CD14-positive monocyte (primary cell): ENCODE measurements around the gene FAM117A. TPM values are rescaled to one million over a fixed set of nuclear protein-coding genes. Genes with fewer than 3 reads are reported as not detected.

Experiments
- DNase-seq, 3 donors: peaks; one replicate each; pipeline ENCODE4 v3.0.0-alpha.2; 2011 to 2022
- H2AFZ ChIP-seq: 2 replicates; pipeline ENCODE4 v1.6.0; 2012; ENCODE audit warnings: mild to moderate bottlenecking, low read depth, low read length, inconsistent platforms; ENCODE audit not compliant: insufficient read depth, poor library complexity, severe bottlenecking
- H3K27ac ChIP-seq, 2 donors: 1 replicate in 1 of 2; 2 replicates in 1 of 2; pipeline ENCODE4 v1.5.1; 2012 to 2013; ENCODE audit warnings: low read length in 2 of 2, control low read depth in 1 of 2, inconsistent platforms in 1 of 2, low read depth in 1 of 2, mild to moderate bottlenecking in 1 of 2
- H3K27me3 ChIP-seq, 2 donors: one replicate each; pipeline versions ENCODE4 v1.6.0 to v1.6.1; 2011 to 2013; ENCODE audit warnings: low read length in 2 of 2; ENCODE audit not compliant: control insufficient read depth in 2 of 2, insufficient read depth in 2 of 2
- H3K36me3 ChIP-seq, 2 donors: replicated peaks in 1 of 2; 1 replicate in 1 of 2; 2 replicates in 1 of 2; pipeline versions ENCODE4 v1.5.1 to v1.6.1; 2012 to 2013; ENCODE audit warnings: low read length in 2 of 2, control low read depth in 1 of 2, inconsistent platforms in 1 of 2, mild to moderate bottlenecking in 1 of 2; ENCODE audit not compliant: insufficient read depth in 2 of 2, control insufficient read depth in 1 of 2
- H3K4me1 ChIP-seq, 2 donors: 1 replicate in 1 of 2; 2 replicates in 1 of 2; pipeline versions ENCODE4 v1.5.1 to v1.6.1; 2012 to 2013; ENCODE audit warnings: low read length in 2 of 2, control low read depth in 1 of 2, inconsistent platforms in 1 of 2, mild to moderate bottlenecking in 1 of 2, moderate library complexity in 1 of 2; ENCODE audit not compliant: insufficient read depth in 2 of 2, control insufficient read depth in 1 of 2
- H3K4me2 ChIP-seq: replicated peaks from 2 replicates; pipeline ENCODE3; 2012; ENCODE audit warnings: low read length, moderate library complexity, mild to moderate bottlenecking; ENCODE audit not compliant: poor library complexity, severe bottlenecking; ENCODE audit errors: extremely low read depth
- H3K4me3 ChIP-seq, 3 experiments: fragments of 200-600 bp in 1 of 3; sonication (generic) in 1 of 3; replicated peaks in 1 of 3; 1 replicate in 2 of 3; 2 replicates in 1 of 3; pipeline ENCODE4 v1.5.1; 2011 to 2013; ENCODE audit warnings: low read length in 3 of 3, mild to moderate bottlenecking in 3 of 3, control low read depth in 2 of 3, low read depth in 2 of 3, inconsistent platforms in 1 of 3, moderate library complexity in 1 of 3
- H3K79me2 ChIP-seq: 2 replicates; pipeline ENCODE4 v1.6.0; 2012; ENCODE audit warnings: mild to moderate bottlenecking, control low read depth, inconsistent platforms, low read length, moderate library complexity; ENCODE audit not compliant: insufficient read depth
- H3K9ac ChIP-seq: 2 replicates; pipeline ENCODE4 v1.6.0; 2017; ENCODE audit warnings: low read length, mild to moderate bottlenecking; ENCODE audit not compliant: insufficient read depth, poor library complexity, severe bottlenecking
- H3K9me3 ChIP-seq, 2 donors: replicated peaks in 1 of 2; 1 replicate in 1 of 2; 2 replicates in 1 of 2; pipeline versions ENCODE4 v1.5.1 to v1.6.1; 2012 to 2013; ENCODE audit warnings: low read length in 2 of 2, control low read depth in 1 of 2; ENCODE audit not compliant: control insufficient read depth in 1 of 2, insufficient read depth in 1 of 2
- H4K20me1 ChIP-seq: 2 replicates; pipeline ENCODE4 v1.6.0; 2012; ENCODE audit warnings: mild to moderate bottlenecking, low read length, control low read depth, moderate library complexity; ENCODE audit not compliant: insufficient read depth
- H3K27ac Mint-ChIP-seq, 7 donors: one replicate each; pipeline ENCODE4 v1.8.0; 2020; ENCODE audit warnings: mild to moderate bottlenecking in 7 of 7, mixed read lengths in 7 of 7, moderate library complexity in 6 of 7, inconsistent platforms in 2 of 7
- H3K27me3 Mint-ChIP-seq, 3 donors: one replicate each; pipeline ENCODE4 v1.8.0; 2021 to 2022; ENCODE audit warnings: low read depth in 3 of 3, mild to moderate bottlenecking in 3 of 3, mixed read lengths in 3 of 3, moderate library complexity in 3 of 3, inconsistent platforms in 1 of 3
- H3K36me3 Mint-ChIP-seq, 2 donors: one replicate each; pipeline ENCODE4 v1.8.0; 2020; ENCODE audit warnings: mixed read lengths in 2 of 2, inconsistent platforms in 1 of 2, mild to moderate bottlenecking in 1 of 2
- H3K4me1 Mint-ChIP-seq: one replicate; pipeline ENCODE4 v1.8.0; 2020; ENCODE audit warnings: mild to moderate bottlenecking, mixed read lengths
- H3K4me3 Mint-ChIP-seq, 2 donors: one replicate each; pipeline ENCODE4 v1.8.0; 2020; ENCODE audit warnings: mild to moderate bottlenecking in 2 of 2, mixed read lengths in 2 of 2, moderate library complexity in 1 of 2
- H3K9me3 Mint-ChIP-seq, 7 donors: one replicate each; pipeline ENCODE4 v1.8.0; 2020 to 2022; ENCODE audit warnings: mixed read lengths in 7 of 7, mild to moderate bottlenecking in 6 of 7, moderate library complexity in 6 of 7, inconsistent platforms in 2 of 7
- CTCF ChIP-seq: fragments of 200-600 bp; IDR thresholded peaks from one replicate; pipeline ENCODE4 v1.8.0; 2022; ENCODE audit warnings: antibody characterized with exemption, mild to moderate bottlenecking
- WGBS: methylation state at CpG from one replicate; pipeline ENCODE4 v1.1.5; 2013; ENCODE audit warnings: missing lambda C conversion rate; ENCODE audit not compliant: insufficient coverage; 5-methylcytosine and 5-hydroxymethylcytosine counted together
- intact Hi-C, 2 donors: fragments of 100-400 bp; cut with micrococcal nuclease; formaldehyde crosslinking; loops; one replicate each; pipeline versions ENCODE4 v1.15.0 to v1.15.1; 2023
- polyA plus RNA-seq, 3 donors: library from polyadenylated mRNA; depleted of rRNA in 1 of 3; unstranded in 2 of 3; stranded (reverse) in 1 of 3; fragments of 300-500 nt in 2 of 3; fragments of >200 nt in 1 of 3; fragmentation: Illumina TruSeq in 2 of 3; gene quantifications; 1 replicate in 2 of 3; 2 replicates in 1 of 3; pipeline ENCODE4 v1.2.3, GENCODE V29; 2012 to 2021

The FAM117A gene
- polyA plus RNA-seq, 3 donors: 11.8 to 34.9 (median 17.9) TPM

GRCh38 chr17:49715717-49716279 is 48.1 kb downstream of the FAM117A start:
- Mint-ChIP-seq H3K9me3 (no peaks in the 10 kb centered on the region), H3K36me3 (peaks cover 74 to 93% of the 10 kb centered on the region in 2 donors), H3K4me1 (no peaks in the 10 kb centered on the region), H3K27me3 (no peaks in the 10 kb centered on the region), H3K4me3 (no peak overlapping the region), H3K27ac (peak overlapping the region in 4 of 7 donors; percentile 3 to 49 (median 40))
- H3K9me3 ChIP-seq: no peaks in the 10 kb centered on the region
- no peaks in the 10 kb centered on the region for H3K4me1 ChIP-seq
- no peaks in the 10 kb centered on the region for H3K79me2 ChIP-seq
- peaks cover 67 to 98% of the 10 kb centered on the region in 2 donors for H3K36me3 ChIP-seq
- H3K4me3 ChIP-seq: no peak overlapping the region
- no peak overlapping the region for H2AFZ ChIP-seq
- no peak for TF ChIP-seq CTCF
- H3K4me2 ChIP-seq: no peak overlapping the region
- intact Hi-C loops: no loop called here
- DNase-seq: no peak
- no peaks in the 10 kb centered on the region for H3K27me3 ChIP-seq
- no peaks in the 10 kb centered on the region for H4K20me1 ChIP-seq
- no peak overlapping the region for H3K9ac ChIP-seq
- WGBS: 90% methylated on average over 3 of the region's 9 CpGs
- H3K27ac ChIP-seq: peak overlapping the region in 1 of 2 donors; percentile 53

- Mint-ChIP-seq H3K9me3 (no peaks in the 10 kb centered on the region), H3K4me1 (no peaks in the 10 kb centered on the region), H3K4me3 (no peak overlapping the region), H3K27me3 (no peaks in the 10 kb centered on the region), H3K36me3 (peaks cover 74 to 93% of the 10 kb centered on the region in 2 donors), H3K27ac (peak overlapping the region in 5 of 7 donors; percentile 28 to 73 (median 43))
- DNase-seq: no peak
- no peak overlapping the region for H2AFZ ChIP-seq
- no peaks in the 10 kb centered on the region for H3K79me2 ChIP-seq
- H4K20me1 ChIP-seq: no peaks in the 10 kb centered on the region
- no peak overlapping the region for H3K4me2 ChIP-seq
- no peak overlapping the region for H3K4me3 ChIP-seq
- intact Hi-C loops: no loop called here
- H3K27me3 ChIP-seq: no peaks in the 10 kb centered on the region
- no peak for TF ChIP-seq CTCF
- H3K36me3 ChIP-seq: peaks cover 67 to 97% of the 10 kb centered on the region in 2 donors
- peak overlapping the region in 1 of 2 donors; percentile 53 for H3K27ac ChIP-seq
- H3K4me1 ChIP-seq: no peaks in the 10 kb centered on the region
- H3K9me3 ChIP-seq: no peaks in the 10 kb centered on the region
- no peak overlapping the region for H3K9ac ChIP-seq
- WGBS: 76% methylated on average over 4 of the region's 4 CpGs
These were observed 48.7 kb downstream of the FAM117A start for GRCh38 chr17:49715216-49715615.
